ENCODE data around the gene CCDC40. TPM values are rescaled to one million over a fixed set of nuclear protein-coding genes. Genes with fewer than 3 reads are reported as not detected.
A peak's percentile ranks its signal among the peaks of the same experiment; 100 is the strongest.

CCDC40 gene
- total and polyA plus RNA-seq, 9 of the 15 experiments (the other 6 are each of a cell fraction or from before 2014, with no cell fraction given): 0.07 to 0.33 TPM; not detected in 7

- 0 out of 2 replicates have a peak, but pooled peaks have one; percentile 30 for TF ChIP-seq ZNF263 (CRISPR knock-in tag; IDR thresholded peaks at IDR 0.05; ENCODE audit: borderline replicate concordance)
- no peak for TF ChIP-seq NR2F6 (CRISPR knock-in tag; IDR thresholded peaks at IDR 0.05)
- 0 out of 2 replicates have a peak, but pooled peaks have one; percentile 2 for TF ChIP-seq ETV5 (CRISPR knock-in tag; IDR thresholded peaks at IDR 0.05; ENCODE audit: low read depth)
- TF ChIP-seq HNRNPL (IDR thresholded peaks at IDR 0.05; ENCODE audit: low read depth, low read length): no peak
- TF ChIP-seq HMBOX1 (IDR thresholded peaks at IDR 0.05): no peak
- TF ChIP-seq USF1 (CRISPR knock-in tag; IDR thresholded peaks at IDR 0.05): no peak
- no peak for TF ChIP-seq PHB (CRISPR knock-in tag; IDR thresholded peaks at IDR 0.05)
- no peak for TF ChIP-seq SRSF3 (IDR thresholded peaks at IDR 0.05; ENCODE audit: insufficient read depth, low read length)
- TF ChIP-seq, protein P1, sequence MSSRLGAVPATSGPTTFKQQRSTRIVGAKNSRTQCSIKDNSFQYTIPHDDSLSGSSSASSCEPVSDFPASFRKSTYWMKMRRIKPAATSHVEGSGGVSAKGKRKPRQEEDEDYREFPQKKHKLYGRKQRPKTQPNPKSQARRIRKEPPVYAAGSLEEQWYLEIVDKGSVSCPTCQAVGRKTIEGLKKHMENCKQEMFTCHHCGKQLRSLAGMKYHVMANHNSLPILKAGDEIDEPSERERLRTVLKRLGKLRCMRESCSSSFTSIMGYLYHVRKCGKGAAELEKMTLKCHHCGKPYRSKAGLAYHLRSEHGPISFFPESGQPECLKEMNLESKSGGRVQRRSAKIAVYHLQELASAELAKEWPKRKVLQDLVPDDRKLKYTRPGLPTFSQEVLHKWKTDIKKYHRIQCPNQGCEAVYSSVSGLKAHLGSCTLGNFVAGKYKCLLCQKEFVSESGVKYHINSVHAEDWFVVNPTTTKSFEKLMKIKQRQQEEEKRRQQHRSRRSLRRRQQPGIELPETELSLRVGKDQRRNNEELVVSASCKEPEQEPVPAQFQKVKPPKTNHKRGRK (tag; IDR thresholded peaks at IDR 0.05): no peak
- TF ChIP-seq ZNF75A (CRISPR knock-in tag; IDR thresholded peaks at IDR 0.05): no peak
- no peak for TF ChIP-seq CREM (IDR thresholded peaks at IDR 0.05; ENCODE audit: low read depth)
- TF ChIP-seq FOXK1 (CRISPR knock-in tag; IDR thresholded peaks at IDR 0.05; ENCODE audit: borderline replicate concordance): no peak
- TF ChIP-seq STAG1 (CRISPR knock-in tag; IDR thresholded peaks at IDR 0.05; ENCODE audit: borderline replicate concordance): no peak; the same call in 1 of the 2 replicates
- TF ChIP-seq PHF21A (IDR thresholded peaks at IDR 0.05; ENCODE audit: borderline replicate concordance, low read depth): no peak
- TF ChIP-seq STAT5A (IDR thresholded peaks at IDR 0.05; ENCODE audit: borderline replicate concordance, low read length): no peak
- peak; percentile 20; the same call in 1 of the 2 replicates for TF ChIP-seq GTF2F1 (IDR thresholded peaks at IDR 0.05; ENCODE audit: low read depth, low read length)
- no peak for TF ChIP-seq BRD4 (IDR thresholded peaks at IDR 0.05)
- TF ChIP-seq, protein P2, sequence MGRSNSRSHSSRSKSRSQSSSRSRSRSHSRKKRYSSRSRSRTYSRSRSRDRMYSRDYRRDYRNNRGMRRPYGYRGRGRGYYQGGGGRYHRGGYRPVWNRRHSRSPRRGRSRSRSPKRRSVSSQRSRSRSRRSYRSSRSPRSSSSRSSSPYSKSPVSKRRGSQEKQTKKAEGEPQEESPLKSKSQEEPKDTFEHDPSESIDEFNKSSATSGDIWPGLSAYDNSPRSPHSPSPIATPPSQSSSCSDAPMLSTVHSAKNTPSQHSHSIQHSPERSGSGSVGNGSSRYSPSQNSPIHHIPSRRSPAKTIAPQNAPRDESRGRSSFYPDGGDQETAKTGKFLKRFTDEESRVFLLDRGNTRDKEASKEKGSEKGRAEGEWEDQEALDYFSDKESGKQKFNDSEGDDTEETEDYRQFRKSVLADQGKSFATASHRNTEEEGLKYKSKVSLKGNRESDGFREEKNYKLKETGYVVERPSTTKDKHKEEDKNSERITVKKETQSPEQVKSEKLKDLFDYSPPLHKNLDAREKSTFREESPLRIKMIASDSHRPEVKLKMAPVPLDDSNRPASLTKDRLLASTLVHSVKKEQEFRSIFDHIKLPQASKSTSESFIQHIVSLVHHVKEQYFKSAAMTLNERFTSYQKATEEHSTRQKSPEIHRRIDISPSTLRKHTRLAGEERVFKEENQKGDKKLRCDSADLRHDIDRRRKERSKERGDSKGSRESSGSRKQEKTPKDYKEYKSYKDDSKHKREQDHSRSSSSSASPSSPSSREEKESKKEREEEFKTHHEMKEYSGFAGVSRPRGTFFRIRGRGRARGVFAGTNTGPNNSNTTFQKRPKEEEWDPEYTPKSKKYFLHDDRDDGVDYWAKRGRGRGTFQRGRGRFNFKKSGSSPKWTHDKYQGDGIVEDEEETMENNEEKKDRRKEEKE (IDR thresholded peaks at IDR 0.05; ENCODE audit: borderline replicate concordance in 1 of 2, control insufficient read depth in 1 of 2, low read depth in 2 of 2, low read length in 1 of 2): no peak
- no peak for TF ChIP-seq SMARCB1 (IDR thresholded peaks at IDR 0.05; ENCODE audit: insufficient read length, low read depth)
- TF ChIP-seq BRF2 (IDR thresholded peaks at IDR 0.05; ENCODE audit: borderline replicate concordance, insufficient read depth, insufficient read length): no peak
Measured at GRCh38 chr17:80146121-80147034, 109.9 kb downstream of the CCDC40 start (continued).

All from K562 (cell line).